Neuronal stem cell (in vitro differentiated cells): ENCODE data around the gene CXXC5.
"Not testable (repeated sequence)": the region's sequence is repeated elsewhere in the genome, so short reads cannot be mapped to it uniquely, and the experiment has no call there.

Experiments used
- DNase-seq: peaks from one replicate; pipeline ENCODE4 v3.0.0-alpha.2; 2013; ENCODE audit warnings: low spot score
- H2AFZ ChIP-seq: one replicate; pipeline ENCODE4 v1.6.1; 2013; ENCODE audit warnings: mild to moderate bottlenecking, low read length, inconsistent platforms
- H2AK5ac ChIP-seq: 2 replicates; pipeline ENCODE4 v1.6.1; 2013; ENCODE audit warnings: low read depth, mild to moderate bottlenecking, inconsistent platforms, low read length, moderate library complexity, mixed read lengths
- H2BK120ac ChIP-seq: 2 replicates; pipeline ENCODE4 v1.6.1; 2013; ENCODE audit warnings: low read depth, mild to moderate bottlenecking, inconsistent platforms, low read length, moderate library complexity, mixed read lengths
- H2BK12ac ChIP-seq: one replicate; pipeline ENCODE4 v1.6.1; 2013; ENCODE audit warnings: low read length, inconsistent platforms
- H2BK15ac ChIP-seq: 2 replicates; pipeline ENCODE4 v1.6.1; 2013; ENCODE audit warnings: mild to moderate bottlenecking, low read length, inconsistent platforms, mixed read lengths
- H2BK5ac ChIP-seq: one replicate; pipeline ENCODE4 v1.6.1; 2013; ENCODE audit warnings: inconsistent platforms, mild to moderate bottlenecking, low read length, moderate library complexity
- H3K14ac ChIP-seq: one replicate; pipeline ENCODE4 v1.6.1; 2013; ENCODE audit warnings: low read length, inconsistent platforms
- H3K18ac ChIP-seq: 2 replicates; pipeline ENCODE4 v1.6.1; 2013; ENCODE audit warnings: low read length, inconsistent platforms
- H3K23ac ChIP-seq: 2 replicates; pipeline ENCODE4 v1.6.1; 2013; ENCODE audit warnings: low read depth, mild to moderate bottlenecking, mixed read lengths, low read length, inconsistent platforms; ENCODE audit not compliant: poor library complexity
- H3K27ac ChIP-seq: replicated peaks from 3 replicates; pipeline ENCODE4 v1.5.1; 2013; ENCODE audit warnings: low read length, inconsistent platforms
- H3K27me3 ChIP-seq, 3 experiments: 2 replicates each; pipeline ENCODE4 v1.6.1; 2013; ENCODE audit warnings: low read length in 3 of 3, mild to moderate bottlenecking in 2 of 3, inconsistent platforms in 1 of 3, low read depth in 1 of 3, mixed read lengths in 1 of 3, moderate library complexity in 1 of 3; ENCODE audit not compliant: control insufficient read depth in 3 of 3, insufficient read depth in 3 of 3
- H3K36me3 ChIP-seq, 2 donors: replicated peaks in 1 of 2; 2 replicates each; pipeline ENCODE4 v1.6.1; 2013; ENCODE audit warnings: low read length in 2 of 2; ENCODE audit not compliant: control insufficient read depth in 2 of 2, insufficient read depth in 2 of 2
- H3K4ac ChIP-seq: 2 replicates; pipeline ENCODE4 v1.6.1; 2013; ENCODE audit warnings: inconsistent platforms, mild to moderate bottlenecking, low read length, moderate library complexity
- H3K4me1 ChIP-seq, 2 donors: 1 replicate in 1 of 2; 2 replicates in 1 of 2; pipeline ENCODE4 v1.6.1; 2013; ENCODE audit warnings: low read length in 2 of 2, low read depth in 1 of 2; ENCODE audit not compliant: control insufficient read depth in 2 of 2, insufficient read depth in 1 of 2
- H3K4me2 ChIP-seq: one replicate; pipeline ENCODE4 v1.6.1; 2013; ENCODE audit warnings: mild to moderate bottlenecking, low read length, inconsistent platforms; ENCODE audit not compliant: insufficient read depth, poor library complexity, severe bottlenecking
- H3K4me3 ChIP-seq, 2 donors: 2 replicates each; pipeline ENCODE4 v1.5.1; 2013; ENCODE audit warnings: low read length in 2 of 2, mild to moderate bottlenecking in 2 of 2, inconsistent platforms in 1 of 2, moderate library complexity in 1 of 2
- H3K79me1 ChIP-seq: one replicate; pipeline ENCODE4 v1.6.1; 2013; ENCODE audit warnings: low read depth, mild to moderate bottlenecking, inconsistent platforms, low read length, moderate library complexity
- H3K9ac ChIP-seq: one replicate; pipeline ENCODE4 v1.6.1; 2013; ENCODE audit warnings: mild to moderate bottlenecking, low read depth, low read length, inconsistent platforms; ENCODE audit not compliant: poor library complexity
- H3K9me3 ChIP-seq, 2 donors: replicated peaks in 1 of 2; 2 replicates each; pipeline versions ENCODE3 to v1.6.1; 2013; ENCODE audit warnings: low read length in 2 of 2, mild to moderate bottlenecking in 2 of 2, inconsistent platforms in 1 of 2, low read depth in 1 of 2, mixed read lengths in 1 of 2, moderate library complexity in 1 of 2; ENCODE audit not compliant: control insufficient read depth in 2 of 2, insufficient read depth in 1 of 2
- H4K8ac ChIP-seq: one replicate; pipeline ENCODE4 v1.6.1; 2013; ENCODE audit warnings: low read depth, mild to moderate bottlenecking, inconsistent platforms, low read length, moderate library complexity
- H4K91ac ChIP-seq: one replicate; pipeline ENCODE4 v1.6.1; 2013; ENCODE audit warnings: low read length, low read depth, mild to moderate bottlenecking, inconsistent platforms; ENCODE audit not compliant: poor library complexity
- WGBS, 2 donors: extraction: QIAGEN DNeasy Blood & Tissue Kit; methylation state at CpG; one replicate each; pipeline ENCODE4 v1.1.7; 2013; ENCODE audit warnings: missing lambda C conversion rate in 2 of 2, mixed read lengths in 1 of 2; ENCODE audit not compliant: insufficient read length in 2 of 2, insufficient replicate concordance in 1 of 2; ENCODE audit errors: extremely low coverage in 2 of 2; 5-methylcytosine and 5-hydroxymethylcytosine counted together

Gene CXXC5

GRCh38 chr5:139625398-139625797 is 22.8 kb upstream of the CXXC5 start:
- H3K9ac ChIP-seq, H3K4ac ChIP-seq, H3K4me2 ChIP-seq, H3K4me1 ChIP-seq, H2AK5ac ChIP-seq, H2BK12ac ChIP-seq, H2BK5ac ChIP-seq, H3K27me3 ChIP-seq, H4K8ac ChIP-seq, H3K4me3 ChIP-seq, H3K79me1 ChIP-seq, H2BK15ac ChIP-seq, H3K14ac ChIP-seq, H2BK120ac ChIP-seq, H4K91ac ChIP-seq, H3K18ac ChIP-seq, H3K27ac ChIP-seq, H3K23ac ChIP-seq, H2AFZ ChIP-seq, H3K9me3 ChIP-seq, DNase-seq: not testable (repeated sequence)
- peaks cover 21 to 94% of the 10 kb centered on the region in 2 donors for H3K36me3 ChIP-seq
- WGBS, 2 donors: no CpG with 5 or more reads among the region's 5 CpGs

GRCh38 chr5:139630855-139631254 is 17.3 kb upstream of the CXXC5 start:
- no peak overlapping the region for H3K18ac ChIP-seq
- H3K27me3 ChIP-seq: no peaks in the 10 kb centered on the region
- no peak overlapping the region for H2BK120ac ChIP-seq
- no peak overlapping the region for H3K4me2 ChIP-seq
- H3K27ac ChIP-seq: no peak overlapping the region
- no peak overlapping the region for H2AK5ac ChIP-seq
- H3K4ac ChIP-seq: no peak overlapping the region
- H4K8ac ChIP-seq: no peak overlapping the region
- no peak overlapping the region for H3K23ac ChIP-seq
- H3K9ac ChIP-seq: no peak overlapping the region
- no peaks in the 10 kb centered on the region for H3K9me3 ChIP-seq
- H2BK12ac ChIP-seq: no peak overlapping the region
- H3K36me3 ChIP-seq: peaks cover 10 to 54% of the 10 kb centered on the region in 2 donors
- H3K14ac ChIP-seq: no peak overlapping the region
- H2AFZ ChIP-seq: no peak overlapping the region
- H2BK15ac ChIP-seq: no peak overlapping the region
- no peak for DNase-seq
- H3K4me1 ChIP-seq: peaks cover 3 to 8% of the 10 kb centered on the region in 2 donors
- no peak overlapping the region for H2BK5ac ChIP-seq
- no peak overlapping the region for H4K91ac ChIP-seq
- no peak overlapping the region for H3K4me3 ChIP-seq
- no peaks in the 10 kb centered on the region for H3K79me1 ChIP-seq

GRCh38 chr5:139631520-139632165 is 16.5 kb upstream of the CXXC5 start:
- Histone ChIP-seq H3K23ac (no peak overlapping the region), H2BK5ac (no peak overlapping the region), H3K18ac (no peak overlapping the region), H2AFZ (no peak overlapping the region), H3K27ac (no peak overlapping the region), H2AK5ac (no peak overlapping the region), H3K14ac (no peak overlapping the region), H3K4ac (no peak overlapping the region), H4K8ac (no peak overlapping the region), H4K91ac (no peak overlapping the region), H3K4me1 (peaks cover 3 to 16% of the 10 kb centered on the region in 2 donors), H3K27me3 (no peaks in the 10 kb centered on the region), H3K4me3 (no peak overlapping the region), H3K9me3 (no peaks in the 10 kb centered on the region), H3K4me2 (no peak overlapping the region), H2BK120ac (no peak overlapping the region), H2BK15ac (no peak overlapping the region), H2BK12ac (no peak overlapping the region), H3K9ac (no peak overlapping the region), H3K79me1 (no peaks in the 10 kb centered on the region), H3K36me3 (peaks cover 5 to 46% of the 10 kb centered on the region in 2 donors)
- no CpG with 5 or more reads among the region's 3 CpGs for WGBS, 2 donors
- no peak for DNase-seq

GRCh38 chr5:139633295-139634027 is 14.7 kb upstream of the CXXC5 start:
- DNase-seq: peak; percentile 75
- Histone ChIP-seq H3K18ac (no peak overlapping the region), H2BK5ac (no peak overlapping the region), H3K27me3 (no peaks in the 10 kb centered on the region), H3K4me1 (peaks cover 14 to 27% of the 10 kb centered on the region in 2 donors), H2AFZ (no peak overlapping the region), H3K9me3 (no peaks in the 10 kb centered on the region), H4K91ac (no peak overlapping the region), H3K9ac (no peak overlapping the region), H2BK120ac (no peak overlapping the region), H3K79me1 (peaks cover 2% of the 10 kb centered on the region), H3K23ac (no peak overlapping the region), H3K27ac (no peak overlapping the region), H2AK5ac (no peak overlapping the region), H3K4me2 (no peak overlapping the region), H2BK15ac (no peak overlapping the region), H3K4ac (no peak overlapping the region), H2BK12ac (no peak overlapping the region), H3K36me3 (peaks cover 0 to 28% of the 10 kb centered on the region in 2 donors), H4K8ac (no peak overlapping the region), H3K14ac (no peak overlapping the region), H3K4me3 (no peak overlapping the region)
- no CpG with 5 or more reads among the region's 6 CpGs for WGBS, 2 donors
